ENCODE data around the gene WDFY3. TPM values are rescaled to one million over a fixed set of nuclear protein-coding genes. Genes with fewer than 3 reads are reported as not detected.
"Not testable (repeated sequence)": the region's sequence is repeated elsewhere in the genome, so short reads cannot be mapped to it uniquely, and the experiment has no call there.

The WDFY3 gene
- polyA plus RNA-seq, 3 donors: 6.6 to 13.7 (median 8.8) TPM

DNA sequence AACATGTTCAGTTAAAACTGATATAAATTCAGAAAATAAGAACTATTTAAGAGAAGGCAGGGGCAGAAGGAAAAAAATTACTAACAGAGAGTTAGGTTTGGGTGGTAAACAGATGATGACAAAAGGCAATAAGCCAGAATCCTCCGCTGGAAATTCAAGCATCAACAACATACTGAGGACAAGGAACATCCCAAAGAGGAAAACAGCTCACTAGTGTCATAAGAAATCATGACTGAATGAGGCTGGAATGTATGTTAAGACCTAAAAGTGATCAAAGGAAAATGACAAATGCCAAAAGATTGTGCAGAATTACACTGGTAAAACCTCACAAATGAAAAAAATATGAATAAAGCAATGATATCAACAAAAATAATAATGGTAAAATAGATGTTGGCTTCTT lies 88.4 kb downstream of the WDFY3 start:
- WGBS, 3 donors: 76 to 91% (median 84%) methylated on average over 1 of the region's 1 CpG

DNA sequence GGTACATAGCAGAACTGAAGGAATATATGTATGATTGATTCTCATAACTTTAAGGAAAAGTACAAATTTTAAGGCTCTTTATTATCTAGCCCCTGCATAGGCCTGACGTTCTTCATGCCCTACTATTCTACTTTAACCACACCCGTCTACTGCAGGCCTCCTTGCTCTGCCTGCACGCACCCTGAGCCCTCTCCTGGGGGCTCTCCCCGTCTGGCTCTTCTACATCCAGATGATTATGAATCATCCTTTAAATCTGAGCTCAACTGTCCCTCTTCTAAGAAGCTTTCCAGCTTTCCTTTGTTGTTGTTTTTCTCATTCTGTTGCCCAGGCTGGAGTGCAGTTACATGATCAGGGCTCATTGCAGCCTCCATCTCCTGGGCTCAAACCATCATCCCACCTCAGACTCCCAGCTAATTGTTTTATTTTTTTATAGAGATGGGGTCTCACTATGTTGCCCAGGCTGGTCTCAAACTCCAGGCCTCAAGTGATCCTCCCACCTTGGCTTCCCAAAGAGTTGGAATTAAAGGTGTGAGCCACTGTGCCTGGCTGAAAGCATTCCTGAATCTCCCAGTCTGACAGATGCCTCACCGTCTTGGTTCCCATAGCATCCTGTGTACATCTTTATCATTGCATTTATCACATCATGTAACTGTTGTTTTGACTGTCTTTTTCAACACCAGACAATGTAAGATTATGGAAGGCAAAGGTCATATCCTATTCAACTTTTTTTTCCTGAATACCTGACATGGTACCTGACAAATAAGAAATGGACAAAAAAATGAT lies 89.2 kb downstream of the WDFY3 start:
- 75 to 94% (median 80%) methylated on average over 5 of the region's 5 CpGs for WGBS, 3 donors
- H3K27ac ChIP-seq (ENCODE audit: low read depth, low read length): no peak overlapping the region

More for the DNA sequence above, 88.4 kb downstream of the WDFY3 start:
- no peak overlapping the region for H3K27ac ChIP-seq (ENCODE audit: low read depth, low read length)

DNA sequence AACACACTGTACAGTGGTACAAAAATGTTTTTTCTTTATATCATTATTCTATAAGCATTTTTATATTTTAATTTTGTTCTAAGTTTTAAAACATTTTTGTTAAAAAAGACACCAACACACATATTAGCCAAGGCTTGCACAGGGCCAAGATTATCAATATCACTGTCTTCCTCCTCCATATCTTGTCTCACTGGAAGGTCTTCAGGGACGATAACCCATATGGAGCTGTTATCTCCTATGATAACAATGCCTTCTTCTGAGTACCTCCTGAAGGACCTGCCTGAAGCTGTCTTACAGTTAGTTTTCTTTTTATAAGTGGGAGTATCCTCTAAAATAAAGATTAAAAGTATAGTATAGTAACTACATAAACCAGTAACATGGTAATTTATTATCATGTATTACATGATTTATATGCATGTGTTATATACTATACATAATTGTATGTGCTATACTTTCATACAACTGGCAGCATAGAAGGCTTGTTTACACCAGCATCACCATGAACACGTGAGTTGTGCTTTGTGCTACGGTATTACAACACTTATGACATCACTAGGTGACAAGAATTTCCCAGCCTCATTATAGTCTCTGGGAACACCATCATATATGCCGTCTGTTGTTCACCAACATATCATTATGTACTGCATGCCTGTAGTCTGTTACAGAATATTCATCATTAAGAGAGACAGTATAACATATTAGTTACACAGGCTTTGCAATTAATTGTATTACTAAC lies 90.7 kb downstream of the WDFY3 start:
- 81 to 92% (median 90%) methylated on average over 4 of the region's 4 CpGs for WGBS, 3 donors
- no peak overlapping the region for H3K27ac ChIP-seq (ENCODE audit: low read depth, low read length)

DNA sequence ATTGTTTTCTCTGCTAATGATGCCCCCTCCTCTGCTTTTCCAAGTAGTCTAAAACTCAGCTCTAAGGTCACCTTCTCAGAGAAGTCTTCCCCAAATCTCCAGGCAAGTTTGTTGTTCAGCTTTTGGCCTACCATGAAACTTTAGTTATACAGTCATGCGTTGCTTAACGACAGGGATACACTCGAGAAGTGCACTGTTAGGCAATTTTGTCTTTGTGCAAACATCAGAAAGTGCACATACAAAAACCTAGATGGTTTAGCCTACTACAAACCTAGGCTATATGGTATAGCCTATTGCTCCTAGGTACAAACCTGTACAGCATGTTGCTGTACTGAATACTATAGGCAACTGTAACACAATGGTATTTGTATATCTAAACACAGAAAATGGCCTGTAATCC lies 91.9 kb downstream of the WDFY3 start:
- no peak overlapping the region for H3K27ac ChIP-seq (ENCODE audit: low read depth, low read length)
- WGBS, 3 donors: 85 to 89% (median 87%) methylated on average over 3 of the region's 3 CpGs

DNA sequence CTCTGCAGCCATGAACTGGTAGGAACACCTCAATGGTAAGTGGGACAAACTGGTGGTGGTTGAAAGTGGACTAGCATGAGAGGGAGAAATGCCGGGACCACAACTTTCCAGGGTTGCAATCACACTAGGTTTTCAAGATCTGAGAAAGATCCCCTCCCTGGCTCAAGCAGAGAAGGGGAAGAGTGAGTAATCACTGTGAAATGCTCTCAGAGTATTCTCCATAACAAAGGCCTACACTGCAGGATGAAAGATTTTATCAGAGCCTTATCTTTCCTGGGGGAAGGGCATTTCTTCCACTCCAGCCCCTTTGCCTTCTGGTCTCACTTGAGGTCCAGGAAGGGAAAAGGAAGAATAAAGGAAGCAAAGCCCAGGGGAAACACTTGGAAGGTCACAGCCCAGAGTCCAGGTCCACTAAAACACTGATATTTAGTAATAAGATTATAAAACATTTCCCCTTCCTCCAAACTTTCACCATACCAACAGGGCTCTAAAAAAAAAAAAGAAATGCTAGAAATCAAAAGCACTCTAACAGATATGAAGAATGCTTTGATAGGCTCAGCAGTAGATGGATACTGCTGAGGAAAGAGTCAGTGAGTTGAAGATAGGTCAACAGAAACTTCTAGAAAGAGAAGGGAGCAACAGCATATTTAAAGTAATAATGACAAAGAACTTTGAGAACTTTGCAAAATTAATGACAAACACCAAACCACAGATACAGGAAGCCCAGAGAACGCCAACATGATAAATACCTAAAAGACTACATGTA lies 95.9 kb downstream of the WDFY3 start:
- WGBS, 3 donors: 65 to 89% (median 72%) methylated on average over 2 of the region's 2 CpGs
- H3K27ac ChIP-seq (ENCODE audit: low read depth, low read length): no peak overlapping the region

DNA sequence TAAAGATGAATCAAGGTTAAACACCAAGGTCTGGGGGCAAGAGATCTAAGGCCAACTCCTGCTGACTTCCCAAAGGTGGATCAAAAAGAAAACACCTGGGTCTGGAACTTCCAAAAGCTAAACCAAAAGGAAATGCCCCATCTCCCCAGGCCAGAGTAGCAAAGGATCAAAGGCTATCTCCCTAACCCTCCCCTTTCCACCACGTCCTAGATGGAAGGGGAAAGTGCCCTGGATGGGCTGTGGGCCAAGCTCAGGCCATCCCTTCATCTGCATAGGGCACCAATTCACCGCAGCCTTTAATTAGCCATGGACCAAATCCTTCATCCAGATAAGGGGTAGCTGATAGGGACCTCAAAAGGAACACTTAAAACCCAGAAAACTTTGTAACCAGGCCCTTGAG lies 100.2 kb downstream of the WDFY3 start:
- WGBS, 3 donors: 74 to 83% (median 79%) methylated on average over 2 of the region's 2 CpGs
- H3K27ac ChIP-seq (ENCODE audit: low read depth, low read length): no peak overlapping the region

DNA sequence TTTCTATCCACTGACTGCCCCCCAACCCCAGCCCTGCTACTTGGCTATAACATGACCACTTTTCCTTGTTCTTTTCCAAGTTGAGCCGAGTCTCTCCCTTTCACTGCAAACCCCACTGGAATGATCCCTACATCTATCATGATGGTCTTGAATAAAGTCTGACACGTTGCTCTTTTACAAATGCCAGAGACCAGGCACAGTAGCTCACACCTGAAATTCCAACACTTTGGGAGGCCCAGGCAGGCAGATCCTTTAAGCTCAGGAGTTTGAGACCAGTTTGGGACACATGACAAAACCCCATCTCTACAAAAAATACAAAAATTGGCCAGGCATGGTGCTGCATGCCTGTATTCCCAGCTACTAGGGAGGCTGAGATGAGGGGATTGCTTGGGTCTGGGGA lies 100.9 kb downstream of the WDFY3 start:
- no peak overlapping the region for H3K27ac ChIP-seq (ENCODE audit: low read depth, low read length)
- WGBS, 3 donors: 82 to 89% (median 86%) methylated on average over 2 of the region's 2 CpGs

DNA sequence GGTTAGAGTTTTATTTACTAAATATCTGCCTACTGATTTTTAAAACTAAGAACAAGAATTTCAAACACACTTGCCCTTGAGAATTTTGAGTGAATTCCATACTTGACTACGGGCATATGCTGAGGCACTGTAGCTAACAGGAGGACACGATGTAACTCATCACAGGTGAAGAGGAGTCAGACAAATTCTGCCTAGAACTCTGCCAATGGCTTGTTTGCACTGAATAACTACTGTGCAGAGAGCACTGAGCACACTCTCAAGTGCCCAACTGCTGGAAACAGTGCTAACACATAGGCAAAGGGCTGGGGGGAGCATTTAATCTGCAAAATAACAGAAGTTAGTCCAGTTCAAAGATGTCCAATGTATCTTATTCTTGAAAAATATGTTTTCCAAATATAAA lies 104.4 kb downstream of the WDFY3 start:
- 56 to 91% (median 90%) methylated on average over 2 of the region's 2 CpGs for WGBS, 3 donors
- H3K27ac ChIP-seq (ENCODE audit: low read depth, low read length): no peak overlapping the region

DNA sequence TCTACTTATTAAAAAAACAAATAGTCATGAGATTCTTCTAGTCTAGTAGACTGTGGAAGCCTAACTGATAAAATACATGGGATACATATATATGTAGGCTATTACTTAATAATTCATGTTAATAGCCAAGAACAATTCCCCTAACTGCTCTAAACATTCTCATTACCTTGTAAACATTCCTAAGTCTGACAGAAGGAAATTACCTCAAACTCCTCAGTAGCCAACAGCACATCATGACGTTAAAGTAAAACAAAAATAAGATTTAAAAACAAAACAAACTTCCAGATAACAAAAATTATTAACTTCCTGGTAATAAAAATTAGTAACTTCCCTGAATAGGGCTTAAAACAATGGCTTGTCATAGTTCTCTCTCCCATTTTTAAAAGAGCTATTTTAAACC lies 109.2 kb downstream of the WDFY3 start:
- WGBS, 3 donors: 47 to 74% (median 67%) methylated on average over 1 of the region's 1 CpG

DNA sequence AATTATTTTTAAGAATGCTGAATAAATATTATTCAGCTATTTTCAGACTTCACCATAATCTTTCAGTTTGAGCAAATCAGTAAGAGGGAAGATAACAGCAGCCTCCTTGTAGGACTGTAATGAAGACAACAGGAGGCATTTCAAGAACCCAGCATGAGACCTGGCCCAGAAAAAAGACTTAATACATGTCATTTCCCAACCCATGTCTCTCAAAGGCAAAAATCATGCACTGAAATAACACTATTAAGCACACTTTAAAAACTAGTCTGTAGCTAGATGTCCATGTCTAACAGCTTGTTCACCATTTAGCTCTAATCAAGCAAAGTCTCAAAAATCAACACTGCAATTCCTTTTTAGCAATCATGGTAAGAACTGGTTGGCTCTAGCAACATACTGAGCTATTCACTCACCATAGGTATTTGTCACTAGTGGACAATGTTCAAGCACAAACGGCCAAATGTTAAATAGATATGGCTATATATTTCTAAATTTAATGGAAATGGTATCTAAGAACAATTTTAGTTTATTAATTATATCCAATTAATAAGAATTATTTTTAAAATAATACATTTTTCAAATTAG lies 109.9 kb downstream of the WDFY3 start:
- H3K27ac ChIP-seq (ENCODE audit: low read depth, low read length): no peak overlapping the region
- WGBS, 3 donors: 49 to 83% (median 83%) methylated on average over 1 of the region's 1 CpG

More for the DNA sequence above, 109.2 kb downstream of the WDFY3 start:
- H3K27ac ChIP-seq (ENCODE audit: low read depth, low read length): no peak overlapping the region

DNA sequence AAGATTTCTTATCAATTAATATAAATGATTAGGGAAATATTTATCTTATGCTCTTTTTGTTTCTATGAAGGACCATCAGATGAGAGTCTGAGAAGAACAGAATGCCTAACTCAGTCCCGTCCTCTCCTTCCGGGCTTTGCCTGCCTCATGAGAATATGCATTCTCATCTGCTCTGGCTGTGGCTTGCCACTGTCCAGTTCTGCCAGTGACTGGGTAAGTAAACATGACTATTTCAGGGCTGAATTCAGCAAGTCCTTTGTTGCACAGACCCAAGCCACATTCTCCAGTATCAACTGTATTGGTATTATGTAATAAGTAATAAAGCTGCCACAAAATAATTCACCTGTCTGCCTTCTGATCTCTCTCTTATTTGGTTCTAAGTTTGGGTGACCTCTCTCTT lies 110.7 kb downstream of the WDFY3 start:
- no peak overlapping the region for H3K27ac ChIP-seq (ENCODE audit: low read depth, low read length)
- 67 to 79% (median 73%) methylated on average over 2 of the region's 2 CpGs for WGBS, 3 donors

DNA sequence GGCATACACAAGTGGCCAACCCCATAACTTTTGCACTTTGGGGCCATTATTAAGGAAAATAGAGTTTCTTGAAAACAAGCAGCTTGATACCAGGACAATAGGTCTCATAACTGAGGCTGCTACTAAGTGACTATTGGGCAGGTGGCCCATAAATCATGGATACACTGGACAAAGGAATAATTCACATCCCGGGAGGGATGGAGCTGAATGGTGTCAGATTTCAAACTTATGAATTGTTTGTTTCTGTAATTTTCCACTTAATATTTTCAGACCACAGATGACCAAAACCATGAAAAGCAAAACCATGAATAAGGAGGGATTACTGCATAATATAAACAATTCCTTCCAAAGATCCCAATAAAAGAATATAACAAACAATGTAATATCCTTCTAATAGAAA lies 114.4 kb downstream of the WDFY3 start:
- 56 to 65% (median 57%) methylated on average over 1 of the region's 1 CpG for WGBS, 3 donors
- H3K27ac ChIP-seq (ENCODE audit: low read depth, low read length): no peak overlapping the region

DNA sequence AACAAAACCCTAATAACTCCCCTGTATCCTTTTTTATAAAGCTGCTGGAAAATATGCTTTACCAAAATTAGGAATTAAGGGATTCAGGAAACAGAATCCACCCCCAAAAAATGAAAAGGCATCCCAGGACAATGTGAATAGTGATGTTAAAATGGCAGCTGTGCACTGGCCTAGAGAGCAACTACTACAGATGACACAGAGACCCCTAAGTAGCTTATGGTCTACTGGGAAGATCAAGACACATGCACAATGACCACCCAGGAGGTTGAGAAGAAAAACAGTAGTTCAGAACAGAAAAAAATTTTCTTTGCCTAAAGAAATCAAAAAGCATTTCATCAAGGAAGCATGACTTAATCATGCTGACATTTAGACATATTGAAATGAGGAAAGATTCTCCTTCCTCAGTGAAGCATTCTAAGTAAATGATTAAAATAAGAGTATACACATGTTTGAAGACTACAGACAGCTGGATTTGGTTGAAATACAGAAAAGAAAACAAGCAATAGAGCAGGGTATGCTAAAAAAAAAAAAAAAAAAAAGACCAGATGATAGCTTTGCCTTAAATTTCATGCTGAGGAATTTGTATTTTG lies 117.3 kb downstream of the WDFY3 start:
- H3K27ac ChIP-seq (ENCODE audit: low read depth, low read length): no peak overlapping the region

DNA sequence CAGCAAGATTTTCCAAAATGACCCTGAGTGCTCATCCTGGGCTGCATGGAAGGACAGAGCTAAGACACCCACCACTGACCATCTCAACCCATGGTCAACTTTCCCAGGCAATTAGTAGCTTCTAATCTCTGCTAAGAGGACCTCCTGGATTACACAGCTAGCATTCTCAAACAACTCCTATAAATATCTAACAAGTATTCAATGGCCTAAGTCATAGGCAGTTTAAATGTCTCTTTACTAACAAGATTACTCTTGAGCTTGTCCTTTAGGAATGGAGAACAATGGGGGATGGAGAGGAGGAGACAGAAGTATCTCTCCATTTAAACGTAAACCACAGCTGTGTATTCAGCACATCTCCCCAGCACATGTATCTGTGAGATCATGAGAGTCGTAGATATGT lies 118.1 kb downstream of the WDFY3 start:
- WGBS, 3 donors: 89 to 99% (median 94%) methylated on average over 2 of the region's 2 CpGs
- no peak overlapping the region for H3K27ac ChIP-seq (ENCODE audit: low read depth, low read length)

DNA sequence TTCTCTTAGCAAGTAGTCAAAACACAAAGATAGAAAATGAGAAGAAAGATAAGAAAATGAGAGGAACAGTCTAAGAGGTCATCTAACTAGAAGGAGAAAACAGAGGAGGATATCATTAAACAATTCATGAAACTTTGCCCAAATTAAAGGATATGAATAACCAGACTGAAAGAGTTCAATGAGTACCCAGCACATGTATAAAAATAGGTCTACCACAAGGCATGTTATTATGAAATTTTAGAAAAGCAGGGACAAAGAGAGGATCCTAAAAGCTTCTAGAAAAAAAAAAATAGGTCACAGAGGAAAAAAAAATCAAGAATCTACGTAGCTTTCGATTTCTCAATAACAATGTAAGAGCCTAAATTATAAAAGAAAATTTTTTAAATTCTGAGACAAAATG lies 118.5 kb downstream of the WDFY3 start:
- no peak overlapping the region for H3K27ac ChIP-seq (ENCODE audit: low read depth, low read length)
- 71 to 95% (median 73%) methylated on average over 2 of the region's 2 CpGs for WGBS, 3 donors

DNA sequence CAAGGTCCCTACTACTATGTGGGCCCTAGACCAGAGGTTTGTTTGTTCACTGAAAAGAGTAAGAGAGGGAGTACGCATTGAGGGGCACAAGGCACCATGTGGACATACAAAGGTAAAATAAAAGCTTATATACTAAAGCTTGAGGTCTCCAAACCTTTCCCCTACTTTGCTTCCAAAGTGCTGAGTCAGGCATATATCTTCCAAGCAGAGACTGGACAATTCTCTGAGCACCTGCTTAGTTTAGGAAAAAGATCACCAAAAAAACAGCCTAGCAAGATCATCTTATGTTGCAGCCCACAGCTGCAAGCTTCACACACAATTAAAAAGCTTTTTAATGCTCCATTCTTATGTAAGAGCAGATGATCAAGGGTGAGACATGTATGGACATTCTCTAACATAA lies 119.5 kb downstream of the WDFY3 start:
- H3K27ac ChIP-seq (ENCODE audit: low read depth, low read length): no peak overlapping the region
- WGBS, 3 donors: 85 to 98% (median 97%) methylated on average over 1 of the region's 1 CpG

DNA sequence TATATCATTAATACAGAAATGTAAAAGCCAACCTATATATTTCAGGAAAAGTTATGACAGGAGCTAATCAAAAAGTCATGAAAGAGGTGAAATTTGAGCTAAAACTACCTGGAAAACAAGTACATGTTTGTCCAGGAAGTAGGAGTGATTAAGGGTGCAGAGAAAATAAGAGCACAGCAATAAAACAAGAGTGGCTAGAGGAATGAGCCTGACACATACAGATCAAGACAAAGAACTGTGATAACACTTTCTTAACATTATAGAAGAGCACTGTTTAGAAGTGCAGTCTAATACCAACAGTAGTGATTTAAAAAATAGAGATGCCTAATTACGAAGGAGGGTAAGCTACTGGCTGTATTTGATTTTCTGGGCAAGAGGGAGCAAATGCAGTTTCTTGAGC lies 125.1 kb downstream of the WDFY3 start:
- 95 to 97% (median 96%) methylated on average over 1 of the region's 1 CpG for WGBS, 3 donors
- no peak overlapping the region for H3K27ac ChIP-seq (ENCODE audit: low read depth, low read length)

DNA sequence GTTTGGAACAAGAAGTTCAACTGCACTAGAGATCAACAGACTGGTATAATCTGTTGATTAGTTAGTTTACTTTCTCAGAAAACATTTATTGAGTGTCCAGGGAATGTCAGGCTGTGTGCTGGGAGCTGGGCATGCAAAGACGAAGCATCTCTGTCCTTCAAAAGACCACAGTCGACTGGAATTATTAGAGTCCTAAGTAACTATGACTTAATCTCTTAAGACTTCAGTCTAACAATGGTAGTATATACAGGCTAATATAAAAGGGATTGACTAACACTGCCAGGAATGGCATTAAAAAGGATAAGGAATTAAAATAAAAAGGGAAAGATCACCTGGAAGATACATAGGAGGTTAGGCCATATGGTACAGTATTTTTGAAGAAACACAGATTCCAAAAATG lies 128.7 kb downstream of the WDFY3 start:
- 50 to 85% (median 76%) methylated on average over 2 of the region's 2 CpGs for WGBS, 3 donors
- H3K27ac ChIP-seq (ENCODE audit: low read depth, low read length): no peak overlapping the region

DNA sequence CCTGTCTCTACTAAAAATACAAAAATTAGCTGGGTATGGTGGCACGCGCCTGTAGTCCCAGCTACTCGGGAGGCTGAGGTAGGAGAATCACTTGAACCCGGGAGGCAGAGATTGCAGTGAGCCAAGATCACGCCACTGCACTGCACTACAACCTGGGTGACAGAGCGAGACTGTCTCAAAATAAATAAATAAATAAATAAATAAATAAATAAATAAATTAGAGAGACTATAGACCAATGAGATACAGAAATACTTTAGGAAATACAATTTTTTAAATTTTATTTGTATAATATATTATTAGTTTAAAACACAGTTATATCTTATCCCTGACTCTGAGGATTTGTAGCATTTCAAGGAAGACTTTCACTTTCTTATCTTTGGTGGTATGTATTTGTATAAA lies 136.9 kb downstream of the WDFY3 start:
- WGBS, 3 donors: 97 to 99% (median 99%) methylated on average over 6 of the region's 6 CpGs
- not testable (repeated sequence) for H3K27ac ChIP-seq (ENCODE audit: low read depth, low read length)
